Liver (tissue), 9 donors: Measurements from ENCODE around the gene DIABLO. TPM values are rescaled to one million over a fixed set of nuclear protein-coding genes. Genes with fewer than 3 reads are reported as not detected.

ENCODE experiments used
- DNase-seq: peaks from one replicate; pipeline ENCODE4 v3.0.0-alpha.2; 2017; ENCODE audit warnings: low spot score
- H3K27ac ChIP-seq, 2 donors: one replicate each; pipeline ENCODE4 v1.7.0; 2013; ENCODE audit warnings: inconsistent platforms in 2 of 2, low read length in 2 of 2, control low read depth in 1 of 2, low read depth in 1 of 2, mild to moderate bottlenecking in 1 of 2
- H3K27me3 ChIP-seq, 4 donors: one replicate each; pipeline versions ENCODE4 v1.6.1 to v1.7.0; 2013; ENCODE audit warnings: low read length in 3 of 4, inconsistent platforms in 1 of 4, mild to moderate bottlenecking in 1 of 4, moderate library complexity in 1 of 4; ENCODE audit not compliant: control insufficient read depth in 4 of 4, insufficient read depth in 4 of 4
- H3K36me3 ChIP-seq, 4 donors: one replicate each; pipeline versions ENCODE4 v1.6.1 to v1.7.0; 2013; ENCODE audit warnings: low read length in 3 of 4, mild to moderate bottlenecking in 3 of 4, low read depth in 1 of 4, moderate library complexity in 1 of 4; ENCODE audit not compliant: control insufficient read depth in 4 of 4, insufficient read depth in 3 of 4
- H3K4me1 ChIP-seq, 4 donors: one replicate each; pipeline versions ENCODE4 v1.6.1 to v1.7.0; 2013; ENCODE audit warnings: low read length in 3 of 4, mild to moderate bottlenecking in 3 of 4, moderate library complexity in 1 of 4; ENCODE audit not compliant: control insufficient read depth in 4 of 4, insufficient read depth in 4 of 4
- H3K4me3 ChIP-seq, 3 donors: one replicate each; pipeline versions ENCODE4 v1.6.1 to v1.7.0; 2013; ENCODE audit warnings: low read length in 3 of 3, control low read depth in 1 of 3, low read depth in 1 of 3, mild to moderate bottlenecking in 1 of 3
- H3K9ac ChIP-seq, 2 donors: one replicate each; pipeline ENCODE4 v1.7.0; 2013; ENCODE audit warnings: low read length in 2 of 2, mild to moderate bottlenecking in 2 of 2, moderate library complexity in 2 of 2, control low read depth in 1 of 2, low read depth in 1 of 2
- H3K9me3 ChIP-seq, 4 donors: one replicate each; pipeline versions ENCODE4 v1.6.1 to v1.7.0; 2013; ENCODE audit warnings: low read length in 3 of 4; ENCODE audit not compliant: control insufficient read depth in 4 of 4
- ATF3 ChIP-seq: IDR thresholded peaks from 2 replicates; pipeline ENCODE4 v1.6.1; 2016; ENCODE audit warnings: antibody characterized with exemption
- CTCF ChIP-seq: fragments of 150-350 bp; IDR thresholded peaks from 2 replicates; pipeline ENCODE4 v1.5.1; 2017; ENCODE audit warnings: improper control_type of control experiment, low read depth, low read length; ENCODE audit not compliant: missing input control
- EGR1 ChIP-seq, 2 donors: IDR thresholded peaks; 2 replicates each; pipeline ENCODE4 v1.6.1; 2016 to 2018; ENCODE audit warnings: antibody characterized with exemption in 2 of 2, low read depth in 2 of 2
- FOXA1 ChIP-seq: IDR thresholded peaks from 2 replicates; pipeline ENCODE4 v1.6.1; 2016; ENCODE audit warnings: antibody characterized with exemption
- FOXA2 ChIP-seq: IDR thresholded peaks from 2 replicates; pipeline ENCODE4 v1.6.1; 2016; ENCODE audit warnings: antibody characterized with exemption
- GABPA ChIP-seq, 2 donors: IDR thresholded peaks in 1 of 2; conservative IDR thresholded peaks in 1 of 2; 2 replicates each; pipeline ENCODE4 v1.6.1; 2016; ENCODE audit warnings: antibody characterized with exemption in 2 of 2, mild to moderate bottlenecking in 1 of 2, moderate library complexity in 1 of 2
- HNF4A ChIP-seq, 2 donors: conservative IDR thresholded peaks; 2 replicates each; pipeline ENCODE4 v1.6.1; 2016; ENCODE audit warnings: antibody characterized with exemption in 2 of 2, mild to moderate bottlenecking in 2 of 2
- HNF4G ChIP-seq: IDR thresholded peaks from 2 replicates; pipeline ENCODE4 v1.6.1; 2016; ENCODE audit warnings: antibody characterized with exemption
- JUND ChIP-seq, 2 donors: IDR thresholded peaks; 2 replicates each; pipeline ENCODE4 v1.6.1; 2016; ENCODE audit warnings: antibody characterized with exemption in 2 of 2
- NR2F2 ChIP-seq: IDR thresholded peaks from 2 replicates; pipeline ENCODE4 v1.6.1; 2016; ENCODE audit warnings: antibody characterized with exemption
- RAD21 ChIP-seq, 2 donors: IDR thresholded peaks; 2 replicates each; pipeline ENCODE4 v1.6.1; 2016; ENCODE audit warnings: antibody characterized with exemption in 2 of 2, mild to moderate bottlenecking in 2 of 2
- REST ChIP-seq: IDR thresholded peaks from 2 replicates; pipeline ENCODE4 v1.6.1; 2016; ENCODE audit warnings: antibody characterized with exemption, mild to moderate bottlenecking
- RXRA ChIP-seq, 2 donors: IDR thresholded peaks; 2 replicates each; pipeline ENCODE4 v1.6.1; 2017 to 2018; ENCODE audit warnings: antibody characterized with exemption in 2 of 2, mild to moderate bottlenecking in 1 of 2
- SP1 ChIP-seq: IDR thresholded peaks from 2 replicates; pipeline ENCODE4 v1.6.1; 2018; ENCODE audit warnings: antibody characterized with exemption, mild to moderate bottlenecking
- TAF1 ChIP-seq: conservative IDR thresholded peaks from 2 replicates; pipeline ENCODE4 v1.6.1; 2016; ENCODE audit warnings: antibody characterized with exemption, mild to moderate bottlenecking
- ZBTB33 ChIP-seq: IDR thresholded peaks from 2 replicates; pipeline ENCODE4 v1.6.1; 2016; ENCODE audit warnings: antibody characterized with exemption
- WGBS: extraction: QIAGEN DNeasy Blood & Tissue Kit; methylation state at CpG from one replicate; pipeline ENCODE4 v1.1.7; 2013; 5-methylcytosine and 5-hydroxymethylcytosine counted together
- polyA plus RNA-seq, 2 donors: library from polyadenylated mRNA; stranded (reverse) in 1 of 2; unstranded in 1 of 2; fragments of 200-250 nt in 1 of 2; fragments of >200 nt in 1 of 2; fragmentation: Nextera tagmentation in 1 of 2; extraction: Ambion mirVana in 1 of 2; gene quantifications; one replicate each; pipeline versions ENCODE4 v1.2.1 to v1.2.3, GENCODE V29; 2013 to 2015
- total RNA-seq, 2 donors: library from RNA; depleted of rRNA; stranded (reverse); fragments of >200 nt; gene quantifications; one replicate each; pipeline ENCODE4 v1.2.3, GENCODE V29; 2014
- TF ChIP-seq, protein P1 (sequence below): IDR thresholded peaks from 2 replicates; pipeline ENCODE4 v1.6.1; 2016; ENCODE audit warnings: antibody characterized with exemption
- donor health status: healthy.
- donor health status: healthy.
- donor health status: healthy.
- donor health status: healthy.
- donor health status: healthy.

The DIABLO gene
- total and polyA plus RNA-seq, 4 donors = 20.4 to 34.4 (median 28.5) TPM

DNA sequence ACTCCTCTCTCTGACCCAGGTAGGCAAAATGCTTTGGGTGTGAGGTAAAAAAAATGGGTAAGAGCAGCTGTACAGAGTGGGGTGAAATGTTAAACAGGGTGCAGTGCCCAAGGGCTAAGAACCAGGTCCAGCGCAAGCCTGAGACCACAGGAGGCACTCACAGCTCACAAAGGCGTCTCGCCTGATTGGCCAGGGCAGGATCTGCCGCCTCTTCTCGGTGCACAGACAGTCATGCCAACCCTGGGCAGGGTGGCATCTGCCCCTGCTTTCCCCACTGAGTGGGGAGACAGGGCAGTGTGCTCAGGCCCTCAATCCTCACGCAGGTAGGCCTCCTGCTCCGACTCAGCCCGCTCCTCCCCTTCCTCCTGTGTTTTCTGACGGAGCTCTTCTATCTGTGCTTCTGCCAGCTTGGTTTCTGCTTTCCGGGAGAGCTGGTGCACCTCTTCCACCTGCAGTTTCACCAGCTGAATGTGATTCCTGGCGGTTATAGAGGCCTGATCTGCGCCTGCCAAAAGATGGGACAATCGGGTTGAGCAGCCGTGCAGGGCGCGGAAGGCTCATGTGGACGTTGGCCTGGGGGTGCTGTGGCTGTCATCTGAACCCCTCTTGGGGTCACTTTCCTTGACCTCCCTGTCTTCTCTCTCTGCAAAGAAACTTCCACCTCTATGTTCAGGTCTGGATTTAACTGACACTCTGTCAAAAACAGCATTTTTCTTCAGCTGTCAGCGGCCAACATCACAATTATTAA, 17.6 kb downstream of the DIABLO start:
- WGBS = 94% methylated on average over 18 of the region's 18 CpGs
- TF ChIP-seq HNF4A (conservative IDR thresholded peaks at IDR 0.05) (no peak), ATF3 (no peak), REST (no peak), RAD21 (IDR thresholded peaks at IDR 0.05) (no peak)
- TF ChIP-seq, protein P1, sequence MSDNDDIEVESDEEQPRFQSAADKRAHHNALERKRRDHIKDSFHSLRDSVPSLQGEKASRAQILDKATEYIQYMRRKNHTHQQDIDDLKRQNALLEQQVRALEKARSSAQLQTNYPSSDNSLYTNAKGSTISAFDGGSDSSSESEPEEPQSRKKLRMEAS = no peak
- Histone ChIP-seq H3K9me3 (no peaks in the 10 kb centered on the region), H3K4me3 (no peak overlapping the region), H3K4me1 (peaks cover 6 to 15% (median 10%) of the 10 kb centered on the region in 4 donors), H3K36me3 (peaks cover 14 to 45% (median 34%) of the 10 kb centered on the region in 4 donors), H3K27ac (no peak overlapping the region), H3K27me3 (no peaks in the 10 kb centered on the region), H3K9ac (no peak overlapping the region)
- no peak for DNase-seq

GRCh38 chr12:122207391-122207790, 18.5 kb downstream of the DIABLO start:
- Histone ChIP-seq H3K9ac (no peak overlapping the region), H3K36me3 (peaks cover 11 to 38% (median 27%) of the 10 kb centered on the region in 4 donors), H3K4me3 (no peak overlapping the region), H3K4me1 (peaks cover 9 to 20% (median 12%) of the 10 kb centered on the region in 4 donors), H3K27ac (no peak overlapping the region), H3K27me3 (peaks cover 0 to 2% (median under 1%) of the 10 kb centered on the region in 4 donors), H3K9me3 (no peaks in the 10 kb centered on the region)
- TF ChIP-seq EGR1 (IDR thresholded peaks at IDR 0.05; ENCODE audit: low read depth in 2 of 2) = no peak
- no peak for TF ChIP-seq JUND (IDR thresholded peaks at IDR 0.05)
- no peak for TF ChIP-seq FOXA2
- no peak for TF ChIP-seq CTCF
- no peak for TF ChIP-seq RXRA (IDR thresholded peaks at IDR 0.05)
- no peak for TF ChIP-seq ZBTB33
- no peak for TF ChIP-seq HNF4G
- TF ChIP-seq GABPA (IDR thresholded peaks at IDR 0.05 in 1 of 2, conservative IDR thresholded peaks at IDR 0.05 in 1 of 2) = no peak
- no peak for TF ChIP-seq NR2F2
- TF ChIP-seq TAF1 = no peak
- no peak for TF ChIP-seq FOXA1
- TF ChIP-seq REST = no peak
- TF ChIP-seq SP1 = no peak
- TF ChIP-seq, protein P1 = no peak
- no peak for TF ChIP-seq RAD21 (IDR thresholded peaks at IDR 0.05)
- 91% methylated on average over 8 of the region's 8 CpGs for WGBS
- no peak for DNase-seq
